ENCODE measurements around the gene RPL11. TPM values are rescaled to one million over a fixed set of nuclear protein-coding genes. Genes with fewer than 3 reads are reported as not detected.
A peak's percentile ranks its signal among the peaks of the same experiment; 100 is the strongest.

Gene RPL11
- polyA plus RNA-seq, 3 donors from 2014 or later, result 524 to 763 (median 531) TPM

DNA sequence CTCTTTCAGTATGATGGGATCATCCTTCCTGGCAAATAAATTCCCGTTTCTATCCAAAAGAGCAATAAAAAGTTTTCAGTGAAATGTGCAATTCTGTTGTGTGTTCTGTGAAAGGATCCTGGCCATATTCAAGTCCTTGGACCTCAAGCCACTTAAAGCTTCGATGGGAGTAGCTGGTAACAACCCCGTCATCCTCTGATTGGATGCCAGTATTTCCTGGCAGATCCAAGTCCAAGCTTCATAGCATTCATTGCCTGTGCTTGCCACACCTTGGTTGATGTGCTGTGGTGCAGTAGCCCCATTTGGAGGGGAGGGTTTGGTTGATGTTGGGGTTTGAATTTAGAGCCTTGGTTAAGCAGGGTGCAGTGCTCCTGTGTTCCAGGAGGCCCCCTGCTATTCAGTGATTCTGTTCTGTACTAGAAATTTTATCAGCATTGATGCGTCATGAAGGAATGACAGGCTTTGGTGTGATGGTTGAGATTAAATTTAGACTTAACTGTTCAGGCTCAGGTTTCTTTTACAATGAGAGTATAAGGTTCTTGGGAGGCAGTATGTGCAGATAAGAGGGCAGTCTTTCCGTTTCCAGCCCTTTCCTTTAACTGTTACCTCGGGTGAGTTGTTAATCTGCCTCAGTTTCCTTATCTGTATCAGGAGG, 4.9 kb downstream of the RPL11 start:
- H3K9me3 Mint-ChIP-seq, result no peaks in the 10 kb centered on the region
- peaks cover 63 to 75% of the 10 kb centered on the region in 2 donors for H3K4me1 Mint-ChIP-seq
- H3K27ac Mint-ChIP-seq, result no peak overlapping the region
- H3K4me3 Mint-ChIP-seq, result peak overlapping the region in 1 of 5 donors; percentile 16
- H3K27me3 Mint-ChIP-seq (ENCODE audit: low read depth in 3 of 3), result peaks cover 0 to 6% (median 2%) of the 10 kb centered on the region in 3 donors
- peaks cover 23 to 64% (median 33%) of the 10 kb centered on the region in 3 donors for H3K36me3 Mint-ChIP-seq
- no peak for DNase-seq

DNA sequence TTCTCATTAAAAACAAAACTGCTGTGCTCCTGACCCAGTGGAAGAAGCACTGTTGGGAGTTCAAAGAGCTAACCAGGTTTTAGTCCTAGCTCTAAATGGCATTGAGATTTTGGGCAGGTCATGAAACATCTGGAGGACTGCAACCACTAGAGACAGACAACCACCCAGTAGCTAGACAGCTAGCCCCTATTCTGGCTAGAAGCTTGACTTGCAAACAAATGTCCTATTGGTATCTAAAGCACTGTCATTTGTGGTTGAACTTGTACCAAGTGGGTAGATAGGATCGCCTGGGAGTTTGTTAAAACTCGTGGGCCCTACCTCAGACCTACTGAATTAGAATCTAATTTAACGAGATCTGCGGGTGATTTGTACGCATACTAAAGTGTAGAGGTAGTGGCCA, 6.9 kb downstream of the RPL11 start:
- DNase-seq, result no peak
- Mint-ChIP-seq H3K4me1 (peaks cover 52 to 56% of the 10 kb centered on the region in 2 donors), H3K4me3 (no peak overlapping the region), H3K27me3 (ENCODE audit: low read depth in 3 of 3) (peaks cover 0 to 3% (median 2%) of the 10 kb centered on the region in 3 donors), H3K27ac (peak overlapping the region in 1 of 6 donors; percentile 24), H3K36me3 (peaks cover 24 to 61% (median 25%) of the 10 kb centered on the region in 3 donors), H3K9me3 (no peaks in the 10 kb centered on the region)

DNA sequence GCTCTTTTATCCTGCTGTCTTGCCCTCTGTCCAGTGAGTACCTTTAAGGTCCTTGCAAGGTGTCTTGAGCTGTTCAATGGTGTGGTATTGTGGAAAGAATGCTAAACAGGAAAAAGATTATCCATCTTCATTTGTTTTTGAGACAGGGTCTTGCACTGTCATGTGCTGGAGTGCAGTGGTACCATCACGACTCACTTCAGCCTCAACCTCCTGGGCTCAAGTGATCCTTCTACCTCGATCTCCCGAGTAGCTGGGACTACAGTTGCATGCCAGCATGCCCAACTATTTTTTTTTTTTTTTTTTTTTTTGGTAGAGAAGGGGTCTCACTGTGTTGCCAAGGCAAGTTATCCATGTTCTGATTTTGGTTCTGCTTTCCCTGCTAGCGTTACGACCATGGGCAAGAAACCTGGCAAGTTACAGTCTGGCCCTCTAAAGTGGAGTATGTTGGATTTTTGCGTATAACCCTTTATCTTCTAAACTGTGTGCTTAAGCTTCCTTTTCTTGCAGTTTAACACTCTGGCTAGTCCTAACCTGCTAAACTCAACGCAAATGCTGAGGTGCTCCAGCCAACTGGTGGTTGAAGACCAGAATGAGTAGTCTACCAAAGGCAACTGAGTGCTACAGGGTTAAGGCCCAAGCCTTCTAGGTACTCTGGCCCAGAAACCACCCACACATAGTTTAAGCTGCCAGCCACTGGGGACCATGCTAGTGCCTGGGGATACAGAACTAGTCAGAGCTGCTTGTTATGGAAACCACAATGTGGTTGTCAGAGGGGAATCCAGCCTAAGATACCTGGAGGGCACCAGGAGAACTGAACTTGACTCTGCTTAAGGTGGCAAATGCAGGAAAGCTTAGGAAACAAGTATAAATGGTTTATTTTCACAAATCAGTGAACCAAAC, 7.9 kb downstream of the RPL11 start:
- H3K27ac Mint-ChIP-seq, result peak overlapping the region in 1 of 6 donors; percentile 20
- H3K4me3 Mint-ChIP-seq, result no peak overlapping the region
- H3K27me3 Mint-ChIP-seq (ENCODE audit: low read depth in 3 of 3), result peaks cover 0 to 3% (median 2%) of the 10 kb centered on the region in 3 donors
- H3K9me3 Mint-ChIP-seq, result no peaks in the 10 kb centered on the region
- peaks cover 20 to 57% (median 21%) of the 10 kb centered on the region in 3 donors for H3K36me3 Mint-ChIP-seq
- DNase-seq, result no peak
- H3K4me1 Mint-ChIP-seq, result peaks cover 41 to 45% of the 10 kb centered on the region in 2 donors

DNA sequence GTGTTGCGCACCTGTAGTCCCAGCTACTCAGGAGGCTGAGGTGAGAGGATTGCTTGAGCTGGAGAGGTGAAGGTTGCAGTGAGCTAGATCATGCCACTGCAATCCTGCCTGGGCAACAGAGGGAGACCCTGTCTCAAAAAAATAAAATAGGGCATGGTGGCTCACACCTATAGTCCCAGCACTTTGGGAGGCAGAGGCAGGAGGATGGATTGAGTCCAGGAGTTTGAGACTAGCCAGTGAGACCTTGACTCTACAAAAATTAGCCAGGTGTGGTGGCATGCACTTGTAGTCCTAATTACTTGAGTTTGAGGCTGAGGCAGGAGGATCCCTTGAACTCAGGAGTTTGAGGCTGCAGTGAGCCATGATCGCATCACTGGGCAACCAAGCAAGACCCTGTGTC, 9.7 kb downstream of the RPL11 start:
- DNase-seq, result no peak
- peaks cover 0 to 3% (median 2%) of the 10 kb centered on the region in 3 donors for H3K27me3 Mint-ChIP-seq (ENCODE audit: low read depth in 3 of 3)
- H3K4me3 Mint-ChIP-seq, result no peak overlapping the region
- H3K36me3 Mint-ChIP-seq, result peaks cover 16 to 39% (median 17%) of the 10 kb centered on the region in 3 donors
- H3K4me1 Mint-ChIP-seq, result peaks cover 25 to 27% of the 10 kb centered on the region in 2 donors
- no peaks in the 10 kb centered on the region for H3K9me3 Mint-ChIP-seq
- H3K27ac Mint-ChIP-seq, result no peak overlapping the region

DNA sequence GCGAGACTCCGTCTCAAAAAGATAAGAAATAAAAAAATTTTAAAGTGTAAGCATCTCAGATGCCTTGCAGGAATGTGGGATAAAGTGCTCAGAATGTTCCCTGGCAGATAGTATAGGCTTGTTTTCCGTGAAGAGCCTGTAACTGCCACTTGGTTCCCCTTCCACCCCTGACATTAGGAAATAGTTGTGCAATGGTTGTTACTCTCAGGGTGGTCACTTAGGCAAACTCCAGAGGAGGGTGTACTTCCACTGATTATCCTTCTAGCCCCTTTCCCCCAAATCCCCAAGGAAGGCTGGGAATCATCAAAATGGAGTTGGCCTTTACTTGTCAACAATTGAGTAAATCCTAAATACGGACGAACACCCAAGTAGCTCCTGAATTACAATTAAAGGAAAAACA, 10.4 kb downstream of the RPL11 start:
- H3K4me1 Mint-ChIP-seq, result peaks cover 21 to 22% of the 10 kb centered on the region in 2 donors
- DNase-seq, result no peak
- no peak overlapping the region for H3K4me3 Mint-ChIP-seq
- H3K36me3 Mint-ChIP-seq, result peaks cover 13 to 34% (median 16%) of the 10 kb centered on the region in 3 donors
- no peaks in the 10 kb centered on the region for H3K9me3 Mint-ChIP-seq
- no peak overlapping the region for H3K27ac Mint-ChIP-seq
- peaks cover 0 to 3% (median 2%) of the 10 kb centered on the region in 3 donors for H3K27me3 Mint-ChIP-seq (ENCODE audit: low read depth in 3 of 3)

DNA sequence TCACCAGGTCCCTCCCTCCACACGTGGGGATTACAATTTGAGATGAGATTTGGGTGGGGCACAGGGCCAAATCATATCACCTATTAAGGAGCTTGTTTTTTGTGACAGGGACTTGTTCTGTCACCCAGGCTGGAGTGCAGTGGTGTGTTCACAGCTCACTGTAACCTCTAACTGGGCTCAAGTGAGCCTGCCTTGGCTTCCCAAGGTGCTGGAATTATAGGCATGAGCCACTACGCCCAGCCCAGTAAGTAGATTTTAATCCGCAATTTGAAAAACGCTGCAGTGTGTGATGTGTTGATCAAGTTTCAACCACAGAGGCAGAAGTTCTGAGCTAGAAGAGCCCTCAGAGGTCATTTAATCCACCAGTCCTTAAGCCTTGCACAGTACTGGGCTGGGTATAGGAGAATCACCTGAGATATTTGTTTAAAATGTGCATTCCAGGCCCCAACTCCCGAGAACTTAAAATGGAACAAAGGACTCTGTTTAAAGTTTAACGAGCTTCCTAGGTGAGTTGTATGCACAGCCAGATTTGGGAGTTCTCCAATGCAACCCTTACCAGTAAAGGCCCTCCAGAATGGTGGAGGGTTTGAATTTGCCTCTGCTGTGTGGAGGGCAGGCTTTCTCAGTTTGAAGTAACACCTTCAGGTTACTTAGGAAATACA, 13.4 kb downstream of the RPL11 start:
- Mint-ChIP-seq H3K36me3 (peaks cover 4 to 16% (median 11%) of the 10 kb centered on the region in 3 donors), H3K4me1 (peaks cover 3 to 16% of the 10 kb centered on the region in 2 donors), H3K9me3 (no peaks in the 10 kb centered on the region), H3K27me3 (ENCODE audit: low read depth in 3 of 3) (peaks cover 0 to 2% (median 2%) of the 10 kb centered on the region in 3 donors), H3K27ac (peak overlapping the region in 1 of 6 donors; percentile 59), H3K4me3 (no peak overlapping the region)
- DNase-seq, result no peak

DNA sequence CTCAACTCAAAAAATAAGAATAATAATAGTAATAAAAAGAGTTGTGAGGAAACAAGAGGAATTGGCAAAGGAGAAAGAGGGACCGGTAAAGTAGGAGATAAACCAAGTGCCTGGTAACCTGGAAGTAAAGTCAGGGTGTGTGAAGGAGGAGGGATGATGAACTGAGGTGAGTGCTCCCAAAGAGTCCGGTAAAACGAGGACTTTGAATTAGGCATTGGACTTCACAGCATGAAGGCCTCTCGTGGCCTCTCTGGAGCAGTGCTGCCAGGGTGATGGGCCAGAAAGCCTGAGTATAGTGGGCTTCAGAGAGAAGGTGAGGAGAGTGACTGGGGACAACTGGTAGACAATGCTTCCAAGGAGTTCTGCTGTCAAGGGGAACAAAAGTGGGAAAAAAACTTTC, 17.6 kb downstream of the RPL11 start:
- H3K4me1 Mint-ChIP-seq, result peaks cover 0 to 16% of the 10 kb centered on the region in 2 donors
- no peaks in the 10 kb centered on the region for H3K9me3 Mint-ChIP-seq
- H3K36me3 Mint-ChIP-seq, result peaks cover 0 to 9% (median 0%) of the 10 kb centered on the region in 3 donors
- no peaks in the 10 kb centered on the region for H3K27me3 Mint-ChIP-seq (ENCODE audit: low read depth in 3 of 3)
- no peak for DNase-seq
- H3K27ac Mint-ChIP-seq, result peak overlapping the region in 3 of 6 donors; percentile 5 to 63 (median 43)
- H3K4me3 Mint-ChIP-seq, result no peak overlapping the region

DNA sequence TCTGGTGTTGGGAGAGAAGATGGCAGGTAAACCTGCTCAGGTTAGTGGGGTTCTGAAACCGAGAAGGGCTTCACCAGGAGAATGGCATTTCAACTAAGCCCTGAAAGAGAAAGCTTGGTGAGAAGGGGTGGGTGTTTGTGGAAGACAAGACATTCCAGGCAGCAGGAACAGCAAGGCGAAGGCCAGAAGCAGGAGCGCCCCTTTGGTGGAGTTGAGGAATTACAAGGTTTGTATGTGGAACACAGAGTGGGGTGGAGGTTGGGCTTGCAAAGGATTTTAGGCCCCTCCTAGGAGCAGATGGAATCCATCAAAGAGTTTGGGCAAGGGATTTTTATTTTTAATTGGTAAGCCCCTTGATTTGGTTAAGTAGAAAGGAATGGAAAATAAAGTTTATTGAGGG, 26.9 kb downstream of the RPL11 start:
- Mint-ChIP-seq H3K4me1 (peaks cover 3 to 10% of the 10 kb centered on the region in 2 donors), H3K36me3 (no peaks in the 10 kb centered on the region), H3K4me3 (no peak overlapping the region), H3K27ac (peak overlapping the region in 2 of 6 donors; percentile 11 to 34), H3K9me3 (no peaks in the 10 kb centered on the region), H3K27me3 (ENCODE audit: low read depth in 3 of 3) (peaks cover 0 to 1% (median 0%) of the 10 kb centered on the region in 3 donors)
- no peak for DNase-seq

DNA sequence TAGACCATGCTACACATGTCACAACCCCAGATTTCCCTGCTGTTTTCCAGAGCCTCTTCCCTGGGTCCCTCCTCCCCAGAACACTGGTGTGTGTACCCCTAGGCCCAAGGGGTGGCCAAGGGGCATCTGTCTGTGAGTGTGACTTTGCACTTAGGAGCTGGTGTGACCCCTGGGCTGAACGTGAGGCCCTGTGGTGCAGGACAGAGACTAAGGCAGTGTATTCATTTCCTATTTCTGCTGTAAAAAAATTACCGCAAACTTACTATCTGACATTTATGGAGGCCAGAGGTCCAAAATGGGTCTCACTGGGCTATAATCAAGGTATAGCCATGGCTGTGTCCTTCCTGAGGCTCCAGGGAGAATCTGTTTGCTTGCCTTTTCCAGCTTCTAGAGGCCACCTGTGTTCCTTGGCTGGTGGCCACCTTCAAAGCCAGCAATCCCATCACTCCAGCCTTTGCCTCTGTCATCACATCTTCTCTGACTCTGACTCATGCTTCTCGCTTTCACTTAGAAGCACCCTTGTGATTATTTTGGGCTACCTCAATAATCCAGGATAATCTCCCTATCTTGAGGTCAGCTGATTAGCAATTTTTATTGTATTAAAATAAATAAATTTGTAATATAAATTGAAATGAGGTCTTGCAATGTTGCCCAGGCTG, 27.7 kb downstream of the RPL11 start:
- H3K27ac Mint-ChIP-seq, result peak overlapping the region in 2 of 6 donors; percentile 34 to 39
- no peaks in the 10 kb centered on the region for H3K36me3 Mint-ChIP-seq
- peaks cover 0 to 1% (median 0%) of the 10 kb centered on the region in 3 donors for H3K27me3 Mint-ChIP-seq (ENCODE audit: low read depth in 3 of 3)
- H3K4me3 Mint-ChIP-seq, result no peak overlapping the region
- no peak for DNase-seq
- no peaks in the 10 kb centered on the region for H3K9me3 Mint-ChIP-seq
- H3K4me1 Mint-ChIP-seq, result peaks cover 3 to 10% of the 10 kb centered on the region in 2 donors

DNA sequence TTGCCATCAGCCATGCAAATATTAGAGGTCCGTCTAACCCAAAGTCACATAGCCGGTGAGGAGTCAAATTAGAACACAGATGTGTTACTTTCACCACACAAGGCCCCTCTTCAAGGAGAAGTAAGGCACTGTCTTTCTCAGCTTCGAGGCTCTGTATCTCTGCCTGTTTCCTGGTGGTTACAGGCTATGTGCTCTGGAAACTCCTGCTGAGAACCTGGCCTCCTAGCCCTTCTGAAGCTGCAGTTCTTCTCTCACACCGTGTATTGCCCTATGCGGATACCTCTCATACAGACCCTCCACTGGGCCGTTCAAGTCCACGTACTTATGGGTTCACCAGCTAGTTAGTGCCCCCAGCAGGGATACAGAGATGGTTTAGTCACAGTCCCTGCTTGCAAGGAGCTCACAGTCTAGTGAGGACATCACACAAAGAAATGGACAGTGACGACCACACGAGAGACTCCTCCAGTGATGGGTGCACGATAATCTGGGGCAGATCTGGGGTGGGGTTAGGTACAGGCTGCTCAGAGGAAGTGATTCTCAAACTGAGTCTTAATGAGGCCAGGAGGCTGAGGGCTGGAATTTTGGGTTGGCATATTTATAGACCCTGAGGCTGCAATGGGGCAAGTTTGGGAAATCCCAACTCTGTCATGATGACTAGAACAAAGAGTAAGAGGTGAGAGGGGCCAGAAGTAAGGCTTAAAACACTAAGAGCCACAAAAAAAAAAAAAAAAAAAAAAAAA, 28.8 kb downstream of the RPL11 start:
- DNase-seq, result no peak
- Mint-ChIP-seq H3K9me3 (no peaks in the 10 kb centered on the region), H3K27ac (peak overlapping the region in 3 of 6 donors; percentile 0 to 74 (median 58)), H3K36me3 (no peaks in the 10 kb centered on the region), H3K27me3 (ENCODE audit: low read depth in 3 of 3) (peaks cover 0 to 1% (median 0%) of the 10 kb centered on the region in 3 donors), H3K4me3 (peak overlapping the region in 1 of 5 donors; percentile 7), H3K4me1 (peaks cover 3 to 10% of the 10 kb centered on the region in 2 donors)

DNA sequence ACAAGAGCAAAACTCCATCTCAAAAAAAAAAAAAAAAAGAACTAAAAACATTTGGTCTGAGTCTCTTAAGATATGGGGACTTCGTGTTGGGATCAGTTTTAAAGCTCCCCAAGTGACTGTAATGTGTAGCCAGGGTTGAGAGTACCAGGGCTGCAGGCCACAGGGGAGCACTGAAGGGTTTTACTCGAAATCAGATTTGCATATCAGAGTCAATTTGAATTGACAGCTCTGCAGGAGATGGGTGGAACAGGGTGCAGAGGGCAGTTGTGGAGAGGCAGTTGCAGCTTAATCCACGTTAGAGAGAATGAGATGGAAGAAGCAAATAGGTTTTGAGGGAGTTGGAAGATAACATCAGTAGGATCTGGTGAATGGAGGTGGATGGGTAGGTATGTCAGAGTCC, 31.0 kb downstream of the RPL11 start:
- H3K27ac Mint-ChIP-seq, result peak overlapping the region in 1 of 6 donors; percentile 16
- DNase-seq, result no peak
- H3K4me1 Mint-ChIP-seq, result peaks cover 3 to 11% of the 10 kb centered on the region in 2 donors
- H3K27me3 Mint-ChIP-seq (ENCODE audit: low read depth in 3 of 3), result no peaks in the 10 kb centered on the region
- H3K9me3 Mint-ChIP-seq, result no peaks in the 10 kb centered on the region
- no peaks in the 10 kb centered on the region for H3K36me3 Mint-ChIP-seq
- no peak overlapping the region for H3K4me3 Mint-ChIP-seq

DNA sequence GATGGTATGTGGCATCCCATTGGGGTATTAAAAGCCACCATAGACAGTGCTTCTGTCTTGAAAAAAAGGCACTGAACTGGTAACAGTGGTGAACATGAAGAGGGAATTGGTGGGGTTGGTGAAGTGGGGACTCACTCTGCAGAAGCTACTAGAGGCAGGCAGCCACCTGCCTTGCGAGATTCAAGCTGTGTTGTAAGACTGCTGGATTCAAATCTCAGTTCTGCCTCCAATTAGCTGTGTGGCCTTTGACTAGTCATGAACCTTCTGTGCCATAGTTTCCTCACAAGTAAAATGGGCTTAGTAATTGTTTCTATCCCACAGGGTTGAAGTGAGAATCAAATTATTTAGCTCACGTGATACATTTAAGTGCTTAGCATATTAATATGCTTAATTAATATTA, 35.1 kb downstream of the RPL11 start:
- peaks cover 0 to 5% of the 10 kb centered on the region in 2 donors for H3K4me1 Mint-ChIP-seq
- H3K36me3 Mint-ChIP-seq, result peaks cover 0 to 4% (median 0%) of the 10 kb centered on the region in 3 donors
- DNase-seq, result no peak
- no peaks in the 10 kb centered on the region for H3K27me3 Mint-ChIP-seq (ENCODE audit: low read depth in 3 of 3)
- no peak overlapping the region for H3K4me3 Mint-ChIP-seq
- no peak overlapping the region for H3K27ac Mint-ChIP-seq
- H3K9me3 Mint-ChIP-seq, result no peaks in the 10 kb centered on the region

Data from immature natural killer cell (primary cell).